GM12873 (cell line): ENCODE data around the gene DHRSX.

ENCODE experiments used
- CTCF ChIP-seq: IDR thresholded peaks from 2 replicates; pipeline ENCODE4 v1.5.1; 2012; ENCODE audit warnings: low read depth, mild to moderate bottlenecking, moderate library complexity, low read length, control low read depth; ENCODE audit not compliant: insufficient read depth; ENCODE audit errors: missing control alignments

The DHRSX gene

DNA sequence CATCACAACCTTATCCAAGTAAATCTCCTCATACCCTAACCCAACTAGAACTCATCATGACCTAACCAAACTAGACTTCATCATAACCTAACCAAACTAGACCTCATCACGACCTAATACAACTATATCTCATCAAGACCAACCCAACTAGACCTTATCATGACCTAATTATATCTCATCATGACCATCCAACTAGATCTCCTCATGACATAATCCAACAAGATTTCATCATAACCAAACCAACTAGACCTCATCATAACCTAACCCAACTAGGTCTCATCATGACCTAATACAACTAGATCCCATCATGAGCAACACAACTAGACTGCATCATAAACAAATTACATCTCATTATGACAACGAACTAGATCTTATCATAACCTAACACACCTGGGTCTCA is 86.4 kb downstream of the DHRSX start:
- TF ChIP-seq CTCF, result no peak

GRCh38 chrX:2413969-2414368 is 86.8 kb downstream of the DHRSX start:
- no peak for TF ChIP-seq CTCF

DNA sequence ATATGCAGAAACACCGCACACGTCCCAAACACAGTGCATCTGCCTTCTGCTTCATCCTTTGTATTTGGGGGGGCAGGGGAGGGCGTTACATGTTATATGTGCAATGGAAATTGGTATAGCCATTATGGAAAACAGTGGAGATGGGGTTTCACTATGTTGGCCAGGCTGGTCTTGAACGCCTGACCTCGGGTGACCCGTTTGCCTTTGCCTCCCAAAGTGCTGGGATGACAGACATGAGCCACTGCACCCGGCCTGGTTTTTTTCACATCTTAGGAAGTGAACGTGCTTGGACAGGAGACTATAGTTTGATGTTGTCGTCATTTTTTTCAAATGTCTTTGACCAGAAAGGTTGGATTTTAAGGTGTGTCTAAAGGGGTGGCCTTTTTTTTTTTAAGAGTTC is 88.6 kb downstream of the DHRSX start:
- TF ChIP-seq CTCF, result no peak

DNA sequence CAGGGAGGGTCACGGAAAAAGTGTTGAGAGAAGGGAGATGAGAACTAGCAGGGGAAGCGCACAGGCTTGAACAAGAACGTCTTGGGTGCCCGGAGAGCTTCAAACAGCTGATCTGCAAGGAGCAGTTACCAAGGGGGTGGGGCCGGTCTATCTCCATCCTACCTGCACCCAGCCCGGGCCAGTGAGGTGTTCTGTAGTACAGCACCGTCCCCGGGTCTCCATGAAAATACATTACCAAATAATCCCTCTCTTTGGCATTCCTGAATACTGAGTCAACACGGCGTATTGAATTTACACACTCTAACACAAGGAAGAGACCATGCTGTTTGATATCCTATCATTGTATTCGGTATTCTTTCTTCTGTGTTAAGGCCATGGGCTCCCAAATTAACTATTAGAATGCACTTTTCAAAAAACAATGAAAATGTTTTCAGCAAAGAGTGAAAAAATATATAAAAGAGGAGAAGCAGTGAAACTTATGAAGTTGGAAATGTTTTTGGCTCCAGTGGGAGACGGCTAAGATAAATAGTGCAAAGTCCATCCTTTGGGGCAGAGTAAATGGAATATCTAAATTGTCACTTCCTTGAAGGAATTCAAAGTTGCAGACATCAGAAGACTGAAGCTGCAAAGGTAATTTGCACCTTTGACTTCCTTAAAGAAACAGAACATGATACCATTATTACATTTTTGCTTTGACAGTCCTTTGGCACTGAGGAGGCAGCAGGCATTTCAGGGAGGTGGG is 90.3 kb downstream of the DHRSX start:
- TF ChIP-seq CTCF, result no peak

DNA sequence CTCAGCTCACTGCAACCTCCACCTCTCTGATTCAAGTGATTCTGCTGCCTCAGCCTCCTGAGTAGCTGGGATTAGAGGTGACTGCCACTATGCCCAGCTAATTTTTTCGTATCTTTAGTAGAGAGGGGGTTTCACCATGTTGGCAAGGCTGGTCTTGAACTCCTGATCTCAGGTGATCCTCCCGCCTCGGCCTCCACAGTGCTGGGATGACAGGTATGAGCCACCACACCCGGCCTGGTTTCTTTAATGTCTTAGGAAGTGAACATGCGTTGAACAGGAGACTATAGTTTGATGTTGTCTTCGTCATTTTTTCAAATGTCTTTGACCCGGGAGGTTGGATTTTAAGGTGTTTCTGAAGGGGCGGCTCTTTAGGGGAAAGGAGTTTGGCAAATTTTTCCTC is 91.0 kb downstream of the DHRSX start:
- no peak for TF ChIP-seq CTCF

DNA sequence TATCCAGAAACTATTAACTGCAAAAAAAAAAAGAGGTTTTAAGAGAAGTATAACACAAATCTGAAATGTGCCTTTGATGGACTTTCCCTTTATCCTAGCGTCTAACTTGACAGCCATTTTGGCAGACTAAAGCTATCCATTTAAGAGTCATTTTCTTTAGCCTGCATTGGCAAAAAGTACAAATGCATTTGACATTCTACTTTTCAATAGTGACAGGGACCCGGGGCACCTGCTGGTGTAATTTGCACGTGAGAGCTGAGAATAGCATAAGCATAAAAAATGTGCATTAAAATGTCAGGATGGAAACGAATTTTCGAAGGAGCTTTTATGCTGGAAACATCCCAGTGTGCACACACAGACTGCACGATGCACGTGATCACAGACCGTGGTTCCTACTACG is 91.9 kb downstream of the DHRSX start:
- no peak for TF ChIP-seq CTCF

DNA sequence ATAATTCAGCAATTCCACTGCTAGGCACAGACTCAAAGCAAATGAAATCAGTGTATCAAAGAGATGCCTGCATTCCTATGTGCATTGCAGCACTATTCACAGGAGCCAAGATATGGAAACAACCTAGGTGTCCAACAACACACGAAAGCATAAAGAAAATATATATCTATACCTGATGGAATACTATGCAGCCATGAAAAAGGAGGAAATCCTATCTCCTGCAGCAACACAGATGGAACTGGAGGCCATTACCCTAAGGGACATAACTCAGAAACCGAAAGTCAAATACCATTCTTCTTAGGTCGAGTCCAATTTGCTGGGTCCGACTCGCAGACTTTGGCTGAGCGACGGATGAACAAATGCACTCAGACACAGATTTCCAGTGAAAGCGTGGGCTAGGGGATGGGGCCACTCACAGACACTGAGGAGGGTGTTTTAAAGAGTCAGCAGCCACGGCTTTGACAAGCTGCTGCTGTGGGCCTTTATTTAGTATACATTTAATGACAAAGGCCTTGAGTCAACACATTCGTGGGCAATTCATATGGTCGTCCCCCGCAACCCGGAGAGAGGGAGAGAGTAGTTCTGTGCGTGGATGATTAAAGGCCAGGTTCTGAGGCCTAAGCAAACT is 93.8 kb downstream of the DHRSX start:
- no peak for TF ChIP-seq CTCF
